GM13976 (cell line): ENCODE data around the gene ELOVL5.

Experiments used
- DNase-seq: peaks from one replicate; pipeline ENCODE4 v3.0.0; 2012; ENCODE audit warnings: low spot score
- CTCF ChIP-seq: IDR thresholded peaks from 2 replicates; pipeline ENCODE4 v1.5.1; 2012; ENCODE audit warnings: borderline replicate concordance, mild to moderate bottlenecking; ENCODE audit not compliant: insufficient read depth; ENCODE audit errors: extremely low read depth, missing control alignments, control extremely low read depth
- in situ Hi-C: fragments of 300-500 bp; cut with MboI; formaldehyde crosslinking; loops from one replicate; pipeline ENCODE4 v1.12.0; 2022; ENCODE audit warnings: low sequenced_read_pairs, mixed read lengths, inconsistent platforms; ENCODE audit not compliant: unreplicated experiment

ELOVL5 gene

GRCh38 chr6:53294095-53294494 is 54.7 kb downstream of the ELOVL5 start:
- in situ Hi-C loops, result no loop called here
- no peak for DNase-seq
- peak; percentile 37 for TF ChIP-seq CTCF

GRCh38 chr6:53293691-53294090 is 55.1 kb downstream of the ELOVL5 start:
- in situ Hi-C loops, result no loop called here
- TF ChIP-seq CTCF, result no peak
- DNase-seq, result no peak

- DNase-seq, result no peak
- no peak for TF ChIP-seq CTCF
- in situ Hi-C loops, result no loop called here
Observed at GRCh38 chr6:53290537-53291510, 57.9 kb downstream of the ELOVL5 start.

- in situ Hi-C loops, result no loop called here
- no peak for DNase-seq
- no peak for TF ChIP-seq CTCF
Observed at GRCh38 chr6:53287336-53288225, 61.2 kb downstream of the ELOVL5 start.

GRCh38 chr6:53284901-53285300 is 63.8 kb downstream of the ELOVL5 start:
- DNase-seq, result no peak
- no peak for TF ChIP-seq CTCF
- in situ Hi-C loops, result no loop called here

- DNase-seq, result no peak
- no peak for TF ChIP-seq CTCF
- in situ Hi-C loops, result no loop called here
Observed at GRCh38 chr6:53282741-53283140, 66.0 kb downstream of the ELOVL5 start.
